PC-3 (cell line): ENCODE results near the gene DRG1.

Experiments
- EZH2 ChIP-seq: fragments of 300-600 bp; sonication (generic); IDR thresholded peaks from one replicate; pipeline ENCODE4 v1.6.1; 2017; ENCODE audit warnings: antibody characterized with exemption, mild to moderate bottlenecking, low read length; ENCODE audit not compliant: unreplicated experiment
- EZH2phosphoT487 ChIP-seq: fragments of 300-600 bp; sonication (generic); IDR thresholded peaks from 2 replicates; pipeline ENCODE4 v1.6.1; 2018; ENCODE audit warnings: mild to moderate bottlenecking, antibody characterized with exemption, low read length, borderline replicate concordance
- TF ChIP-seq, protein P1 (sequence below): fragments of 300-600 bp; sonication (generic); conservative IDR thresholded peaks from 2 replicates; pipeline ENCODE4 v1.5.1; 2017; ENCODE audit warnings: antibody characterized with exemption, low read depth, mild to moderate bottlenecking, low read length

DNA sequence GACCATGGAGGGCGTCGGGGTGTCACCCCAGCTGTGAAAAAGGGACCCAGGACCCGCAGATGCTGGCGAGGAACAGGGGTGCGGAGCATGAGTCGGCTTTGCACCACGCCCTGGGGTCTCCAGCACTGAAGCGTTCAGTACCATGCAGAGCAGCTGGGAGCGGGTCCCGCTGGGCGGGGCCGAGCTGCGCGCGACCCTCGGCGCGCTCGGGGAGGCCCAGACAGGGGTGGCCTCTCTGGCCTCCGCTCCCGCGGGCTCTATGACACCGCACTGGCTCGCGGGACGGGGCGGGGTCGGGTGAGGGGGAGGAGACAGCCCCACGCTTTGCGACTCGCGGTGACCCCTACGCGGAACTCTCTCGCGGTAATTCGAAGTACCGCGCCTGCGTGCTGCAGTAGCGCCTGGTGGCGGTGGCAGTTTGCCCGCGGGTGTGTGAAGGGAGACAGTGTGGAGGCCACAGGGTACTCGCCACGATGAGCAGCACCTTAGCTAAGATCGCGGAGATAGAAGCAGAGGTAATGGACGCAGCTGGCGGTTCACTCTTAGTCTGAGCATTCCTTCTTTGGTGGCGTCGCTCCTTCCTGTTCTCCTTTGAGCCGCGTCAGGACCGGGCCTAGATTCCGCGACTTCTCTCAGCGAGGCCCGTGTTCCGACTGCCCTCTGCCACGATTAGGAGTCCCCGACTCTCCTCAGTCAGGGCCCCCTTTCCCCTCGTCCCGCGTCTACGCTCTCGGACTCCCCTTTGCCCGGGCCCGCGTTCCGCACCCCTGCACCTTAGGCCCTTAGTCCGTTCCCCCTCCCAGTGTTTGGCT is at the start of gene DRG1:
- TF ChIP-seq, protein P1, sequence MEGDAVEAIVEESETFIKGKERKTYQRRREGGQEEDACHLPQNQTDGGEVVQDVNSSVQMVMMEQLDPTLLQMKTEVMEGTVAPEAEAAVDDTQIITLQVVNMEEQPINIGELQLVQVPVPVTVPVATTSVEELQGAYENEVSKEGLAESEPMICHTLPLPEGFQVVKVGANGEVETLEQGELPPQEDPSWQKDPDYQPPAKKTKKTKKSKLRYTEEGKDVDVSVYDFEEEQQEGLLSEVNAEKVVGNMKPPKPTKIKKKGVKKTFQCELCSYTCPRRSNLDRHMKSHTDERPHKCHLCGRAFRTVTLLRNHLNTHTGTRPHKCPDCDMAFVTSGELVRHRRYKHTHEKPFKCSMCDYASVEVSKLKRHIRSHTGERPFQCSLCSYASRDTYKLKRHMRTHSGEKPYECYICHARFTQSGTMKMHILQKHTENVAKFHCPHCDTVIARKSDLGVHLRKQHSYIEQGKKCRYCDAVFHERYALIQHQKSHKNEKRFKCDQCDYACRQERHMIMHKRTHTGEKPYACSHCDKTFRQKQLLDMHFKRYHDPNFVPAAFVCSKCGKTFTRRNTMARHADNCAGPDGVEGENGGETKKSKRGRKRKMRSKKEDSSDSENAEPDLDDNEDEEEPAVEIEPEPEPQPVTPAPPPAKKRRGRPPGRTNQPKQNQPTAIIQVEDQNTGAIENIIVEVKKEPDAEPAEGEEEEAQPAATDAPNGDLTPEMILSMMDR, result no peak
- no peak for TF ChIP-seq EZH2phosphoT487
- TF ChIP-seq EZH2, result no peak
